ENCODE results near the gene HDAC4. TPM values are rescaled to one million over a fixed set of nuclear protein-coding genes. Genes with fewer than 3 reads are reported as not detected.

The HDAC4 gene
- total and polyA plus RNA-seq, 9 of the 15 experiments (the other 6 are each of a cell fraction or from before 2014, with no cell fraction given), result 0.11 to 20.2 (median 4.0) TPM

GRCh38 chr2:239122421-239123110, 278.3 kb downstream of the HDAC4 start:
- Histone ChIP-seq H3K4me2 (ENCODE audit: insufficient read depth, low read length) (no peak overlapping the region), H3K4me3 (no peak overlapping the region), H3K9me1 (ENCODE audit: control insufficient read depth, insufficient read depth, low read length) (no peaks in the 10 kb centered on the region), H2AFZ (ENCODE audit: low read depth, low read length) (no peak overlapping the region), H3K27ac (ENCODE audit: extremely low read depth, low read depth, low read length) (no peak overlapping the region), H3K79me2 (ENCODE audit: control insufficient read depth, insufficient read depth, low read length) (no peaks in the 10 kb centered on the region), H3K27me3 (ENCODE audit: control insufficient read depth in 2 of 2, insufficient read depth in 2 of 2, low read length in 2 of 2) (no peaks in the 10 kb centered on the region), H3K36me3 (ENCODE audit: control insufficient read depth, insufficient read depth, low read length) (peaks cover 22% of the 10 kb centered on the region; the same call in 2 of the 3 replicates), H3K9ac (ENCODE audit: insufficient read depth in 1 of 2, low read depth in 2 of 2, low read length in 2 of 2) (no peak overlapping the region), H4K20me1 (replicated peaks; ENCODE audit: control insufficient read depth, insufficient read depth, low read length) (no peaks in the 10 kb centered on the region), H3K4me1 (replicated peaks in 1 of 2; ENCODE audit: control insufficient read depth in 2 of 2, insufficient read depth in 2 of 2, low read length in 2 of 2) (0 out of 5 replicates have a peak, but pooled peaks cover 0 to 3% of the 10 kb centered on the region in 2 experiments), H3K9me3 (replicated peaks; ENCODE audit: control insufficient read depth, insufficient read depth, low read depth, low read length) (peaks cover 3% of the 10 kb centered on the region; the same call in 1 of the 2 replicates)
- FAIRE-seq (no peak), DNase-seq (ENCODE audit: extremely low read depth in 1 of 4, low spot score in 3 of 4) (no peak), ATAC-seq (no peak)
- CTCF ChIA-PET (ENCODE audit: low intra/inter-chr PET ratio), result no interaction called here
- BruUV-seq (replicated peaks), result no TSS peak
- intact Hi-C loops (cut with micrococcal nuclease), result no loop called here
- 66% methylated on average over 10 of the region's 20 CpGs for WGBS (ENCODE audit: insufficient coverage, low coverage, missing lambda C conversion rate)
- POLR2A ChIA-PET, result no interaction called here
- no peak for TF ChIP-seq SREBF2 (CRISPR knock-in tag; IDR thresholded peaks at IDR 0.05)
- no peak for TF ChIP-seq ZNF197 (CRISPR knock-in tag; IDR thresholded peaks at IDR 0.05; ENCODE audit: low read depth)
- no peak for TF ChIP-seq DMBX1 (CRISPR knock-in tag; IDR thresholded peaks at IDR 0.05; ENCODE audit: borderline replicate concordance)
- no peak for TF ChIP-seq ZNF57 (CRISPR knock-in tag; IDR thresholded peaks at IDR 0.05)
- TF ChIP-seq HES1 (IDR thresholded peaks at IDR 0.05; ENCODE audit: low read depth), result no peak
- TF ChIP-seq GMEB1 (CRISPR knock-in tag; IDR thresholded peaks at IDR 0.05), result no peak
- in situ Hi-C loops (cut with MboI), result no loop called here
